GM23338 (cell line): ENCODE data around the gene LRP1B. TPM values are rescaled to one million over a fixed set of nuclear protein-coding genes. Genes with fewer than 3 reads are reported as not detected.

Experiments
- ATAC-seq: fragments of 200-7000 bp; cut with Tn5 transposase; 3 replicates; pipeline ENCODE4 v1.9.1; 2020
- DNase-seq: peaks from one replicate; pipeline ENCODE4 v3.0.0-alpha.2; 2015; ENCODE audit warnings: low spot score
- H2AFZ ChIP-seq: fragments of 200-600 bp; sonication (generic); 2 replicates; pipeline ENCODE4 v1.8.0; 2016; ENCODE audit warnings: antibody characterized with exemption, mild to moderate bottlenecking, moderate library complexity
- H3F3A ChIP-seq: fragments of 200-600 bp; sonication (generic); replicated peaks from 2 replicates; pipeline ENCODE4 v1.8.0; 2017; ENCODE audit warnings: antibody characterized with exemption, mixed run types, low read depth
- H3K27ac ChIP-seq: fragments of 200-600 bp; sonication (generic); 2 replicates; pipeline ENCODE4 v1.6.1; 2016; ENCODE audit warnings: low read depth
- H3K27me3 ChIP-seq: fragments of 200-600 bp; sonication (generic); 2 replicates; pipeline ENCODE4 v1.8.0; 2016; ENCODE audit warnings: mild to moderate bottlenecking, mixed run types, moderate library complexity; ENCODE audit not compliant: insufficient read depth
- H3K36me3 ChIP-seq: fragments of 200-600 bp; sonication (generic); 2 replicates; pipeline ENCODE4 v1.8.0; 2016; ENCODE audit warnings: mild to moderate bottlenecking; ENCODE audit not compliant: insufficient read depth
- H3K4me1 ChIP-seq: fragments of 200-600 bp; sonication (generic); 2 replicates; pipeline ENCODE4 v1.8.0; 2016; ENCODE audit warnings: mild to moderate bottlenecking, moderate library complexity; ENCODE audit not compliant: insufficient read depth
- H3K4me2 ChIP-seq: fragments of 200-600 bp; sonication (generic); 2 replicates; pipeline ENCODE4 v1.7.1; 2017; ENCODE audit warnings: mixed run types
- H3K4me3 ChIP-seq: fragments of 200-600 bp; sonication (generic); 2 replicates; pipeline ENCODE4 v1.6.1; 2016; ENCODE audit warnings: mixed run types
- H3K79me2 ChIP-seq: fragments of 200-600 bp; sonication (generic); replicated peaks from 2 replicates; pipeline ENCODE4 v1.8.0; 2017; ENCODE audit warnings: mild to moderate bottlenecking; ENCODE audit not compliant: insufficient read depth
- H3K9me2 ChIP-seq: fragments of 200-600 bp; sonication (generic); 2 replicates; pipeline ENCODE4 v1.8.0; 2017; ENCODE audit not compliant: insufficient read depth
- H4K20me1 ChIP-seq: fragments of 200-600 bp; sonication (generic); replicated peaks from 2 replicates; pipeline ENCODE4 v1.8.0; 2017; ENCODE audit warnings: mild to moderate bottlenecking; ENCODE audit not compliant: insufficient read depth
- H3K27ac Mint-ChIP-seq: 2 replicates; pipeline ENCODE4 v1.8.0; 2020; ENCODE audit warnings: inconsistent platforms, mild to moderate bottlenecking, moderate library complexity, mixed read lengths
- H3K27me3 Mint-ChIP-seq: 3 replicates; pipeline ENCODE4 v1.8.0; 2022; ENCODE audit warnings: low read depth, mild to moderate bottlenecking, moderate library complexity, mixed read lengths, inconsistent platforms; ENCODE audit not compliant: insufficient read depth, poor library complexity
- H3K36me3 Mint-ChIP-seq: 3 replicates; pipeline ENCODE4 v1.8.0; 2021; ENCODE audit warnings: low read depth, mild to moderate bottlenecking, inconsistent platforms, moderate library complexity, mixed read lengths
- H3K4me1 Mint-ChIP-seq: 3 replicates; pipeline ENCODE4 v1.8.0; 2020; ENCODE audit warnings: mild to moderate bottlenecking, inconsistent platforms, mixed read lengths
- H3K4me3 Mint-ChIP-seq: 3 replicates; pipeline ENCODE4 v1.8.0; 2021; ENCODE audit warnings: moderate library complexity, mild to moderate bottlenecking, inconsistent platforms, mixed read lengths
- H3K9me3 Mint-ChIP-seq: 3 replicates; pipeline ENCODE4 v1.8.0; 2020; ENCODE audit warnings: moderate library complexity, mild to moderate bottlenecking, inconsistent platforms, mixed read lengths
- CREB1 ChIP-seq: fragments of 250-450 bp; sonication (Bioruptor Pico); IDR thresholded peaks from 2 replicates; pipeline ENCODE4 v1.5.0; 2020; ENCODE audit warnings: low read depth, mild to moderate bottlenecking, moderate library complexity
- EZH2 ChIP-seq: fragments of 200-600 bp; sonication (generic); IDR thresholded peaks from one replicate; pipeline ENCODE4 v1.8.0; 2017; ENCODE audit warnings: antibody characterized with exemption, mild to moderate bottlenecking, low read depth; ENCODE audit not compliant: unreplicated experiment
- EZH2phosphoT487 ChIP-seq: fragments of 200-600 bp; sonication (generic); IDR thresholded peaks from one replicate; pipeline ENCODE4 v1.8.1; 2018; ENCODE audit warnings: antibody characterized with exemption; ENCODE audit not compliant: unreplicated experiment
- JUNB ChIP-seq: IDR thresholded peaks from one replicate; pipeline ENCODE4 v1.6.1; 2016; ENCODE audit warnings: antibody characterized with exemption; ENCODE audit not compliant: unreplicated experiment
- NANOG ChIP-seq: IDR thresholded peaks from 2 replicates; pipeline ENCODE4 v1.6.1; 2016; ENCODE audit warnings: antibody characterized with exemption, borderline replicate concordance
- POLR2AphosphoS5 ChIP-seq: IDR thresholded peaks from 2 replicates; pipeline ENCODE4 v1.6.1; 2016; ENCODE audit warnings: antibody characterized with exemption, low read depth
- STAT1 ChIP-seq: IDR thresholded peaks from one replicate; pipeline ENCODE4 v1.6.1; 2016; ENCODE audit warnings: antibody characterized with exemption; ENCODE audit not compliant: unreplicated experiment
- ZNF114 ChIP-seq: fragments of 250-450 bp; sonication (Bioruptor Pico); IDR thresholded peaks from 2 replicates; pipeline ENCODE4 v1.5.0; 2020; ENCODE audit warnings: mild to moderate bottlenecking, moderate library complexity
- ZNF331 ChIP-seq: fragments of 250-450 bp; sonication (Bioruptor Pico); IDR thresholded peaks from 2 replicates; pipeline ENCODE4 v1.5.0; 2020; ENCODE audit warnings: low read depth, mild to moderate bottlenecking, moderate library complexity
- polyA plus RNA-seq: library from polyadenylated mRNA; unstranded; fragments of >200 nt; fragmentation: Nextera tagmentation; extraction: Ambion mirVana; gene quantifications from 2 replicates; pipeline ENCODE4 v1.2.1, GENCODE V29; 2016
- total RNA-seq: library from RNA; depleted of rRNA; stranded (reverse); fragments of >200 nt; shearing (Covaris generic); gene quantifications from 2 replicates; pipeline ENCODE4 v1.2.3, GENCODE V29; 2014
- TF ChIP-seq, protein P1 (sequence below): IDR thresholded peaks from one replicate; pipeline ENCODE4 v1.6.1; 2018; ENCODE audit warnings: antibody characterized with exemption; ENCODE audit not compliant: unreplicated experiment
- TF ChIP-seq, protein P2 (sequence below): IDR thresholded peaks from 2 replicates; pipeline ENCODE4 v1.6.1; 2016; ENCODE audit warnings: antibody characterized with exemption
- TF ChIP-seq, protein P3 (sequence below), 2 experiments: fragments of 200-600 bp in 1 of 2; sonication (generic) in 1 of 2; conservative IDR thresholded peaks; 2 replicates each; pipeline versions ENCODE4 v1.5.1 to v1.6.1; 2016 to 2017; ENCODE audit warnings: antibody characterized with exemption in 2 of 2, low read depth in 2 of 2, mild to moderate bottlenecking in 2 of 2, moderate library complexity in 1 of 2
- TF ChIP-seq, protein P4 (sequence below): fragments of 250-450 bp; sonication (Bioruptor Pico); IDR thresholded peaks from 2 replicates; pipeline ENCODE4 v1.5.0; 2020; ENCODE audit warnings: mild to moderate bottlenecking, moderate library complexity

The LRP1B gene
- total and polyA plus RNA-seq, 2 experiments from 2014 or later = 0.15 to 0.97 TPM

DNA sequence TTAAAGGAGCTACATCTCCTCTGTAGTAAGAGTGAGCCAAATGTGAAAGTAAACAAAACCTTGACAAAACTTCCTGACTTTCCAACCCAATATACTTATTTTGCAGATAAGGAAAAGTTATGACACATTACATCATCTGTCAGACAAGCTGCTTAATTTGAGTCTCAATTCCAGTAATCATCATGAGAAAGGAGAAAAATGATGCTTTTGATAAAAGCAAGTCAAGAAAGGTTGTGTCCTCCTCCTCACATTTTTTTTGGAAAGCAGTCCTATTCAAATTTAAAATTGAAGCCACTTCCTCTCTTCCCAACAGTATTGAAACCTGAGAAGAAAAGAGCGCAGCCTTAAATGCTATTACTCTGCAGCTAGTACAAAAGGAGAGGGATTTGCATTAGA is 519.6 kb downstream of the LRP1B start:
- Histone ChIP-seq H3K4me2 (peak overlapping the region; percentile 48), H4K20me1 (no peaks in the 10 kb centered on the region), H3K79me2 (no peaks in the 10 kb centered on the region), H3F3A (no peaks in the 10 kb centered on the region), H3K9me2 (no peaks in the 10 kb centered on the region), H3K4me3 (peak overlapping the region; percentile 27; the same call in 1 of the 2 replicates), H3K36me3 (no peaks in the 10 kb centered on the region), H3K27me3 (no peaks in the 10 kb centered on the region), H3K4me1 (peaks cover 31% of the 10 kb centered on the region), H2AFZ (no peak overlapping the region), H3K27ac (peak overlapping the region; percentile 82)
- peaks cover 1% of the 10 kb centered on the region for H3K27me3 Mint-ChIP-seq
- TF ChIP-seq, protein P1, sequence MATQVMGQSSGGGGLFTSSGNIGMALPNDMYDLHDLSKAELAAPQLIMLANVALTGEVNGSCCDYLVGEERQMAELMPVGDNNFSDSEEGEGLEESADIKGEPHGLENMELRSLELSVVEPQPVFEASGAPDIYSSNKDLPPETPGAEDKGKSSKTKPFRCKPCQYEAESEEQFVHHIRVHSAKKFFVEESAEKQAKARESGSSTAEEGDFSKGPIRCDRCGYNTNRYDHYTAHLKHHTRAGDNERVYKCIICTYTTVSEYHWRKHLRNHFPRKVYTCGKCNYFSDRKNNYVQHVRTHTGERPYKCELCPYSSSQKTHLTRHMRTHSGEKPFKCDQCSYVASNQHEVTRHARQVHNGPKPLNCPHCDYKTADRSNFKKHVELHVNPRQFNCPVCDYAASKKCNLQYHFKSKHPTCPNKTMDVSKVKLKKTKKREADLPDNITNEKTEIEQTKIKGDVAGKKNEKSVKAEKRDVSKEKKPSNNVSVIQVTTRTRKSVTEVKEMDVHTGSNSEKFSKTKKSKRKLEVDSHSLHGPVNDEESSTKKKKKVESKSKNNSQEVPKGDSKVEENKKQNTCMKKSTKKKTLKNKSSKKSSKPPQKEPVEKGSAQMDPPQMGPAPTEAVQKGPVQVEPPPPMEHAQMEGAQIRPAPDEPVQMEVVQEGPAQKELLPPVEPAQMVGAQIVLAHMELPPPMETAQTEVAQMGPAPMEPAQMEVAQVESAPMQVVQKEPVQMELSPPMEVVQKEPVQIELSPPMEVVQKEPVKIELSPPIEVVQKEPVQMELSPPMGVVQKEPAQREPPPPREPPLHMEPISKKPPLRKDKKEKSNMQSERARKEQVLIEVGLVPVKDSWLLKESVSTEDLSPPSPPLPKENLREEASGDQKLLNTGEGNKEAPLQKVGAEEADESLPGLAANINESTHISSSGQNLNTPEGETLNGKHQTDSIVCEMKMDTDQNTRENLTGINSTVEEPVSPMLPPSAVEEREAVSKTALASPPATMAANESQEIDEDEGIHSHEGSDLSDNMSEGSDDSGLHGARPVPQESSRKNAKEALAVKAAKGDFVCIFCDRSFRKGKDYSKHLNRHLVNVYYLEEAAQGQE = no peak
- TF ChIP-seq NANOG (peak; percentile 92), JUNB (no peak), CREB1 (CRISPR knock-in tag) (peak; percentile 20; the same call in 1 of the 2 replicates), ZNF114 (CRISPR knock-in tag) (no peak), POLR2AphosphoS5 (no peak), ZNF331 (CRISPR knock-in tag) (no peak), EZH2phosphoT487 (no peak), STAT1 (no peak), EZH2 (no peak)
- TF ChIP-seq, protein P2, sequence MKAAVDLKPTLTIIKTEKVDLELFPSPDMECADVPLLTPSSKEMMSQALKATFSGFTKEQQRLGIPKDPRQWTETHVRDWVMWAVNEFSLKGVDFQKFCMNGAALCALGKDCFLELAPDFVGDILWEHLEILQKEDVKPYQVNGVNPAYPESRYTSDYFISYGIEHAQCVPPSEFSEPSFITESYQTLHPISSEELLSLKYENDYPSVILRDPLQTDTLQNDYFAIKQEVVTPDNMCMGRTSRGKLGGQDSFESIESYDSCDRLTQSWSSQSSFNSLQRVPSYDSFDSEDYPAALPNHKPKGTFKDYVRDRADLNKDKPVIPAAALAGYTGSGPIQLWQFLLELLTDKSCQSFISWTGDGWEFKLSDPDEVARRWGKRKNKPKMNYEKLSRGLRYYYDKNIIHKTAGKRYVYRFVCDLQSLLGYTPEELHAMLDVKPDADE = peak; percentile 59; the same call in 1 of the 2 replicates
- TF ChIP-seq, protein P3, sequence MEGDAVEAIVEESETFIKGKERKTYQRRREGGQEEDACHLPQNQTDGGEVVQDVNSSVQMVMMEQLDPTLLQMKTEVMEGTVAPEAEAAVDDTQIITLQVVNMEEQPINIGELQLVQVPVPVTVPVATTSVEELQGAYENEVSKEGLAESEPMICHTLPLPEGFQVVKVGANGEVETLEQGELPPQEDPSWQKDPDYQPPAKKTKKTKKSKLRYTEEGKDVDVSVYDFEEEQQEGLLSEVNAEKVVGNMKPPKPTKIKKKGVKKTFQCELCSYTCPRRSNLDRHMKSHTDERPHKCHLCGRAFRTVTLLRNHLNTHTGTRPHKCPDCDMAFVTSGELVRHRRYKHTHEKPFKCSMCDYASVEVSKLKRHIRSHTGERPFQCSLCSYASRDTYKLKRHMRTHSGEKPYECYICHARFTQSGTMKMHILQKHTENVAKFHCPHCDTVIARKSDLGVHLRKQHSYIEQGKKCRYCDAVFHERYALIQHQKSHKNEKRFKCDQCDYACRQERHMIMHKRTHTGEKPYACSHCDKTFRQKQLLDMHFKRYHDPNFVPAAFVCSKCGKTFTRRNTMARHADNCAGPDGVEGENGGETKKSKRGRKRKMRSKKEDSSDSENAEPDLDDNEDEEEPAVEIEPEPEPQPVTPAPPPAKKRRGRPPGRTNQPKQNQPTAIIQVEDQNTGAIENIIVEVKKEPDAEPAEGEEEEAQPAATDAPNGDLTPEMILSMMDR (conservative IDR thresholded peaks at IDR 0.05; ENCODE audit: low read depth in 2 of 2) = no peak
- TF ChIP-seq, protein P4, sequence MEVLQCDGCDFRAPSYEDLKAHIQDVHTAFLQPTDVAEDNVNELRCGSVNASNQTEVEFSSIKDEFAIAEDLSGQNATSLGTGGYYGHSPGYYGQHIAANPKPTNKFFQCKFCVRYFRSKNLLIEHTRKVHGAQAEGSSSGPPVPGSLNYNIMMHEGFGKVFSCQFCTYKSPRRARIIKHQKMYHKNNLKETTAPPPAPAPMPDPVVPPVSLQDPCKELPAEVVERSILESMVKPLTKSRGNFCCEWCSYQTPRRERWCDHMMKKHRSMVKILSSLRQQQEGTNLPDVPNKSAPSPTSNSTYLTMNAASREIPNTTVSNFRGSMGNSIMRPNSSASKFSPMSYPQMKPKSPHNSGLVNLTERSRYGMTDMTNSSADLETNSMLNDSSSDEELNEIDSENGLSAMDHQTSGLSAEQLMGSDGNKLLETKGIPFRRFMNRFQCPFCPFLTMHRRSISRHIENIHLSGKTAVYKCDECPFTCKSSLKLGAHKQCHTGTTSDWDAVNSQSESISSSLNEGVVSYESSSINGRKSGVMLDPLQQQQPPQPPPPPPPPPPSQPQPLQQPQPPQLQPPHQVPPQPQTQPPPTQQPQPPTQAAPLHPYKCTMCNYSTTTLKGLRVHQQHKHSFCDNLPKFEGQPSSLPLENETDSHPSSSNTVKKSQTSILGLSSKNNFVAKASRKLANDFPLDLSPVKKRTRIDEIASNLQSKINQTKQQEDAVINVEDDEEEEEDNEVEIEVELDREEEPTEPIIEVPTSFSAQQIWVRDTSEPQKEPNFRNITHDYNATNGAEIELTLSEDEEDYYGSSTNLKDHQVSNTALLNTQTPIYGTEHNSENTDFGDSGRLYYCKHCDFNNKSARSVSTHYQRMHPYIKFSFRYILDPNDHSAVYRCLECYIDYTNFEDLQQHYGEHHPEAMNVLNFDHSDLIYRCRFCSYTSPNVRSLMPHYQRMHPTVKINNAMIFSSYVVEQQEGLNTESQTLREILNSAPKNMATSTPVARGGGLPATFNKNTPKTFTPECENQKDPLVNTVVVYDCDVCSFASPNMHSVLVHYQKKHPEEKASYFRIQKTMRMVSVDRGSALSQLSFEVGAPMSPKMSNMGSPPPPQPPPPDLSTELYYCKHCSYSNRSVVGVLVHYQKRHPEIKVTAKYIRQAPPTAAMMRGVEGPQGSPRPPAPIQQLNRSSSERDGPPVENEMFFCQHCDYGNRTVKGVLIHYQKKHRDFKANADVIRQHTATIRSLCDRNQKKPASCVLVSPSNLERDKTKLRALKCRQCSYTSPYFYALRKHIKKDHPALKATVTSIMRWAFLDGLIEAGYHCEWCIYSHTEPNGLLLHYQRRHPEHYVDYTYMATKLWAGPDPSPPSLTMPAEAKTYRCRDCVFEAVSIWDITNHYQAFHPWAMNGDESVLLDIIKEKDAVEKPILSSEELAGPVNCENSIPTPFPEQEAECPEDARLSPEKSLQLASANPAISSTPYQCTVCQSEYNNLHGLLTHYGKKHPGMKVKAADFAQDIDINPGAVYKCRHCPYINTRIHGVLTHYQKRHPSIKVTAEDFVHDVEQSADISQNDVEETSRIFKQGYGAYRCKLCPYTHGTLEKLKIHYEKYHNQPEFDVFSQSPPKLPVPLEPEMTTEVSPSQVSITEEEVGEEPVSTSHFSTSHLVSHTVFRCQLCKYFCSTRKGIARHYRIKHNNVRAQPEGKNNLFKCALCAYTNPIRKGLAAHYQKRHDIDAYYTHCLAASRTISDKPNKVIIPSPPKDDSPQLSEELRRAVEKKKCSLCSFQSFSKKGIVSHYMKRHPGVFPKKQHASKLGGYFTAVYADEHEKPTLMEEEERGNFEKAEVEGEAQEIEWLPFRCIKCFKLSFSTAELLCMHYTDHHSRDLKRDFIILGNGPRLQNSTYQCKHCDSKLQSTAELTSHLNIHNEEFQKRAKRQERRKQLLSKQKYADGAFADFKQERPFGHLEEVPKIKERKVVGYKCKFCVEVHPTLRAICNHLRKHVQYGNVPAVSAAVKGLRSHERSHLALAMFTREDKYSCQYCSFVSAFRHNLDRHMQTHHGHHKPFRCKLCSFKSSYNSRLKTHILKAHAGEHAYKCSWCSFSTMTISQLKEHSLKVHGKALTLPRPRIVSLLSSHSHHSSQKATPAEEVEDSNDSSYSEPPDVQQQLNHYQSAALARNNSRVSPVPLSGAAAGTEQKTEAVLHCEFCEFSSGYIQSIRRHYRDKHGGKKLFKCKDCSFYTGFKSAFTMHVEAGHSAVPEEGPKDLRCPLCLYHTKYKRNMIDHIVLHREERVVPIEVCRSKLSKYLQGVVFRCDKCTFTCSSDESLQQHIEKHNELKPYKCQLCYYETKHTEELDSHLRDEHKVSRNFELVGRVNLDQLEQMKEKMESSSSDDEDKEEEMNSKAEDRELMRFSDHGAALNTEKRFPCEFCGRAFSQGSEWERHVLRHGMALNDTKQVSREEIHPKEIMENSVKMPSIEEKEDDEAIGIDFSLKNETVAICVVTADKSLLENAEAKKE (CRISPR knock-in tag) = no peak
- H3K4me1 Mint-ChIP-seq = peaks cover 31% of the 10 kb centered on the region
- peaks cover 14% of the 10 kb centered on the region for H3K9me3 Mint-ChIP-seq
- DNase-seq (peak; percentile 88), ATAC-seq (peak; percentile 98)
- H3K36me3 Mint-ChIP-seq = peaks cover 42% of the 10 kb centered on the region
- peak overlapping the region; percentile 96 for H3K27ac Mint-ChIP-seq
- peak overlapping the region; percentile 58 for H3K4me3 Mint-ChIP-seq
